Cerebellar nuclear complex (tissue), 1 donor: Measurements from ENCODE around the gene FAM81A.

Experiments
- DNase-seq, 2 experiments: peaks; one replicate each; lab custom pipeline; 2025; lab: John Stamatoyannopoulos, UW

FAM81A gene

GRCh38 chr15:59543721-59544547 is 105.9 kb downstream of the FAM81A start:
- no peak for DNase-seq

DNA sequence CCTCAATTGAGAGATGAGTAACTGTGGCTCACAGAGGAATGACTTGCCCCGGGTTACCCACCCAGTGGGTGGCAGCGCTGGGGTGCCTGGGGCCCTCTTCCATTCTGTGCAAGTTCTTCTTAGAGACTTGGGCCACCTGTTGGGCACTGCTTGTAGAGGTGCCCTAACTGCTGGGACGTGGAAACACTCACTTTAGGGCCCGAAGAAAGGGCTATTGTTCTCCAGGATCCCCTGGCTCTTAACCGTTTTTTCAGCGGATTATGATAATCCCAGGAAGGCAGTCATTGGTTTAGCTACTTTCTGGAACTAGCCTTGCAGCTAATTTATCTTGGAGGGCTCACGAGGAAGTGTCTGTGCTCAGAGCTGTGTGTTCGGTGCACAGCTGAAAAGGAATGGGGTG is 107.6 kb downstream of the FAM81A start:
- no peak for DNase-seq

- DNase-seq, result no peak
Measured at GRCh38 chr15:59548501-59549226, 110.7 kb downstream of the FAM81A start.

DNA sequence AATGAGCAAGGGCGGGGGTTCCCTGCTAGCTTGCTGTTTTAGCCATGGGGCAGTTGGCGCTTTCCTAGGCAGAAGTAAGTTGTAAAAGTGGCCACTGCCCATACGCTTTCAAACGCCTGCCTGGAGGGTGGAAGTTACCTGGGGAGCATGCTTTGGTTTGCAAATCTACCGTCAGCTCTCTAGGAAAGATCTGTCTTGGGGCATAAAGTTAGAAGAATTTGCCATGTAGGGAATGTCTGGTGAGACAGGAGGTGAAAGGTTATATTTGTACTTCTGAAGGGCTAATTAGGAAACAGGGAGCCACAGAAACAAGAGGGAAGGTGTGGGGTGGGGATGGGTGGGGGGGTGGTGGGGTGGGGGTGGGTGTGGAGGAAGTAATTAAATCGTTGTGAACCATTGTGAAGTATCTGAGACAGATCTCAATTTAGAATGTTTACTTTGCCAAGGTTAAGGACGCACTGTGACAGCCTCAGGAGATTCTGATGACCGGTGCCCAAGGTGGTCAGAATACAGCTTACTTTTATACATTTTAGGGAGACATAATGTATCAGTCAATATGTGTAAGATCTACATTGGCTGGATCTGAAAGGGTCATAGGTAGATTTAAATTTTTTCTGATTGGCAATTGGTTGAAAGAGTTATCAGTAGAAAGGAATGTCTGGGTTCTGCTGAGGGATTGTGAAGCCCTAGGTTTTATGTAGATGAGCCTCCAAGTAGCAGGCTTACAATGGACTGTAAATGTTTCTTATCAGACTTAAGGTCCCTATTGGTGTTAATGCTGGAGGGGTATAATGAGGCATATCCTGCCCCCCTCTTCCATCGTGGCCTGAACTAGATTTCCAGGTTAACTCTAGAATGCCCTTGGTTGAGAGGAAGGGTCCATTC is 111.6 kb downstream of the FAM81A start:
- DNase-seq, result no peak

GRCh38 chr15:59550530-59550929 is 112.5 kb downstream of the FAM81A start:
- no peak for DNase-seq

DNA sequence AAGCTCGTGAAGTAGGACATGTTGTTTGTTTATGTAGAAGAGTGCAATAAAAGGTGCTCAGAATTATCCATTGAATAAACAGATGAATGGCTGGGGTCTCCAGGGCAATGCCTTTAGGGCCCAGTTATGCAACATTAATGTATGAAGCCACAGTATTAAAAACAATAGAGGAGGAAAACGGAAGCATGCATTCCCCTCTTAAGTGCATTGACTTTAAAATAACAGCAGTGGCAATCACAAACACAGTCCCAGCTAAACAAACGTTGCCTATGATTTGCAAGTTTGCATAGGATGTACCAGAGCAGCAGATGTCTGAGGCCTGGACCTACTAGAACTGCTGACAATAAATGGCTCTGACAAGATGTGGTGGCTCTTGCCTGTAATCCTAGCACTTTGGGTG is 113.0 kb downstream of the FAM81A start:
- no peak for DNase-seq

DNA sequence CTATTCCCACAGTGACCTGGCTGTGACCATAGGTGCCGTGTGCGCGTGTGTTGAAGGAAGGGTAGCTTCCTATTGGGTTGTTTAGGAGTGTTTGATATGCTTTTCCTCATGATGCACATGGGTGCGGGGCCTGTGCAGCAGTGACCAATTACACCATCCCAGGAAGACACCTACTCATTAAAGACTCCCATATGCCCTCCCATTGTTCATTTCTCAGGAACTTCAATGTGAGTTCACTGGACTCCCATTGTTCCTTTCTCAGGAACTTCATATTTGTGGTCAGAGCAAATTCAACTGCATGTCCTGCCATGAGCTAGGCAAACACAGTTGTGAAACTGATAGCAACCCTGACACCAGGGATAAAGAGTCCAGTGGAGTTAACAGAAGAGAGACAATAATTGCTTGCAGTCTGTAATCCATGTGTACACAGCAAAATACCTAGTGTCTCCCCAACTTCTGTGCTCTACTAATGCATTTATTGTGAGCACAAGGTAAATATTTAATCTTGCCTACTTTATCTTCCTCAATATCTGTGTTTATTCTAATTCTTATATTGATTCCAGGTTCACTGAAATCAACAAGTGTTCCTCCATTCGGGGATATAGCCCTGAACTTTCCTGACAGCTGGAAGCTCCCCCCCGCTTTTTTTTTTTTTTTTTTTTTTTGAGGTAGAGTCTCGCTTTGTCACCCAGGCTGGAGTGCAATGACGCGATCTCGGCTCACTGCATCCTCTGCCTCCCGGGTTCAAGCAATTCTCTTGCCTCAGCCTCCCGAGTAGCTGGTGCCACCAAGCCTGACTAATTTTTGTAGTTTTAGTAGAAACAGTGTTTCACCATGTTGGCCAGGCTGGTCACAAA is 116.1 kb downstream of the FAM81A start:
- no peak for DNase-seq

DNA sequence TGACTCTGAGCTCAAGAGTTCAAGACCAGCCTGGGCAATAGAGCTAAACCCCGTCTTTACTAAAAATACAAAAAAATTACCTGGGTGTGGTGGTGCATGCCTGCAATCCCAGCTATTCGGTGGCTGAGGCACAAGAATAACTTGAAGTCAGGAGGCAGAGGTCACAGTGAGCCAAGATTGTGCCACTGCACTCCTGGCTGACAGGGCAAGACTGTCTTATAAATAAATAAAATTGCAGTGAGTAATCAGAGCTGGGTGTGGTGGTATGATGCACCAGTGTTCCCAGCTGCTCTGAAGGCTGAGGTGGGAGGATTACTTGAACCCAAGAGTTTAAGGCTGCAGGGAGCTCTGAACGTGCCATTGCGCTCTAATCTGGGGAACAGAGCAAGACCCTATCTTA is 117.7 kb downstream of the FAM81A start:
- no peak for DNase-seq

DNA sequence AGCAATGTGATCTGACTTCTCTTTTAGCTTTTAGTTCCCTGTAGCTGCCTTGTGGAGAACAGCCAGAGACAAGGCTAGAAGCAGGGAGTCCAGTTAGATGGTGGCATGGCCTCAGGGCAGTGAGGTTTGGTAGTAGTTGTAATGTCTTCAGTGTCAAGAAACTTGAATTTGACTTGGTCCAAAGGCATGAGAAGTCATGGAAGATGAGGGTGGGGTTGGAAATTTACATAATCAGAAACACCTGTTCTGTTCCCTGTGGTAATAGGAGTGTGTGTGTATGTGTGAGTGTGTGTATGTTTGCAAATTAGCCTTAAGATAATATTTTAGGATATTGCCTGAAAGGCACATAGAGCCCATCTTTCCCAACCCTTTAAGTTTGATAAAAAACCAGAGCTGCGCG is 118.4 kb downstream of the FAM81A start:
- DNase-seq, result no peak

GRCh38 chr15:59557581-59557980 is 119.6 kb downstream of the FAM81A start:
- DNase-seq, result no peak

DNA sequence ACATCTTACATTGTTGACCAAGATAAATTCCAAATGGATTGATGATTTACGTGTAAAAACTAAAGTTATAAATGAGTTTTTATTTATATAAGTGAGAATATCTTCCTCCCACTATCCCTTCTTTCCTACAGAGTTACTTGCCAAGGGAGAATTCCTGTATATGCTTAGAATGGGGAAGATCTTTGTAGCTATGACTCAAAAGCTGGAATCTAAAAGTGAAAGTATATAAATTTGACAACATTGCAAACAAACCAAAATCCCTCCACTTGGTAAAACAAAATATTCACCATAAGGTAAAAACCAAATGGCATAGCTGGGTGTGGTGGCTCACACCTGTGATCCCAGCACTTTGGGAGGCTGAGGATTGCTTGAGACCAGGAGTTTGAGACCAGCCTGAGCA is 120.9 kb downstream of the FAM81A start:
- no peak for DNase-seq

- no peak for DNase-seq
Measured at GRCh38 chr15:59561547-59561946, 123.6 kb downstream of the FAM81A start.

GRCh38 chr15:59562448-59563186 is 124.6 kb downstream of the FAM81A start:
- DNase-seq, result no peak

- no peak for DNase-seq
Measured at GRCh38 chr15:59565299-59565698, 127.3 kb downstream of the FAM81A start.

- no peak for DNase-seq
Measured at GRCh38 chr15:59567324-59567723, 129.3 kb downstream of the FAM81A start.

DNA sequence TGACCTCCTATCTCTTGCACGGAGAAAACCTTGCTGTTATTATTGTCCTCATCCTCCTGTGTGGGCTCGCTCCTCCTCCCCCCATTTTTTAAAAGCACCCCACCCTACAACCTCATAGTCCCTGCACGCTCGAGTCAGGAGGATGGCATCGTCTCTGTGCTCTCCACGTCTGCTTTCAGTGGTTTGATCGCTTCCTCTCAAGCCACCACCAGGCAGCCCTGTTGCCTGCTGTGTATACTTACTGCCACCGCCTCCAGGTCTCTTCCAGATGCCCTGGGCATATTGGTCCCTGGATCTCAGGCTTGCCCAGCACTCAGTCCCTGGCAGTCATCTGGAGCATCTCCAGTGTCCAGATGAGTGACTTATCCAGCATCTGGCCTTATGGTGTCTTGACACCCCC is 131.5 kb downstream of the FAM81A start:
- DNase-seq, result no peak

GRCh38 chr15:59570315-59570714 is 132.3 kb downstream of the FAM81A start:
- no peak for DNase-seq

DNA sequence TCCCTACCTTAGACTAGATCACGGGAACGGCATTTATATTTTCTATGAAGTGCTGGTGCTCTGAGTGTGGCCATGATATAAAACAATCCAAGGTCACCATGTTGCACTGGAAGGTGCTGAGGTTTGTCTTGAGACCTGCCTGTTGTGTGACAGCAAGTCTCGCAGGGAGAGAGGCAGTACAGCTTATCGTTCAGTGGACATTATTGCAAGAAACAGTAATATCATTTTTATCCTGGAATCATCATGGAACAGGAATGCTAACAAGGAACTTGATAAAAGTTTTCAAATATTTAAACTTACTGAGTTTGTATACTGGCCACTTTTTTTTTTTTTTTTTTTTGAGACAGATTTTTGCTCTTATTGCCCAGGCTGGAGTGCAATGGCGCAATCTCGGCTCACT is 133.6 kb downstream of the FAM81A start:
- no peak for DNase-seq
